Hypothalamus (tissue), 51 donors: ENCODE measurements around the gene QPCT.

Experiments
- DNase-seq, 51 donors: peaks; one replicate each; lab custom pipeline; 2025; lab: John Stamatoyannopoulos, UW

Gene QPCT

DNA sequence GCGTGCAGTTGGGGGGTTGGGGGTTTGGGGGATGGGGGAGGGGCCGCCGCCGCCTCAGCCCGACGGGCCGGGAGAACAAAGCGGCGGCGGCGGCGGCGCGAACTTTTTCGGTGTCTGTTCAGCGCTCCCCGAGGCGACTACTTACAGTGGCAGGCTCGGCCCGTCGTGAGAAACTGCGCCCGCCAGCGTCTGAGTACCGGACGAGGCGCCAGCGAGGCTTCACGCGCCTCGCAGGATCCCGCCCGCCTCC, 20.0 kb upstream of the QPCT start:
- DNase-seq: peak in 11 of 51 donors; percentile 37 to 84 (median 70)

DNA sequence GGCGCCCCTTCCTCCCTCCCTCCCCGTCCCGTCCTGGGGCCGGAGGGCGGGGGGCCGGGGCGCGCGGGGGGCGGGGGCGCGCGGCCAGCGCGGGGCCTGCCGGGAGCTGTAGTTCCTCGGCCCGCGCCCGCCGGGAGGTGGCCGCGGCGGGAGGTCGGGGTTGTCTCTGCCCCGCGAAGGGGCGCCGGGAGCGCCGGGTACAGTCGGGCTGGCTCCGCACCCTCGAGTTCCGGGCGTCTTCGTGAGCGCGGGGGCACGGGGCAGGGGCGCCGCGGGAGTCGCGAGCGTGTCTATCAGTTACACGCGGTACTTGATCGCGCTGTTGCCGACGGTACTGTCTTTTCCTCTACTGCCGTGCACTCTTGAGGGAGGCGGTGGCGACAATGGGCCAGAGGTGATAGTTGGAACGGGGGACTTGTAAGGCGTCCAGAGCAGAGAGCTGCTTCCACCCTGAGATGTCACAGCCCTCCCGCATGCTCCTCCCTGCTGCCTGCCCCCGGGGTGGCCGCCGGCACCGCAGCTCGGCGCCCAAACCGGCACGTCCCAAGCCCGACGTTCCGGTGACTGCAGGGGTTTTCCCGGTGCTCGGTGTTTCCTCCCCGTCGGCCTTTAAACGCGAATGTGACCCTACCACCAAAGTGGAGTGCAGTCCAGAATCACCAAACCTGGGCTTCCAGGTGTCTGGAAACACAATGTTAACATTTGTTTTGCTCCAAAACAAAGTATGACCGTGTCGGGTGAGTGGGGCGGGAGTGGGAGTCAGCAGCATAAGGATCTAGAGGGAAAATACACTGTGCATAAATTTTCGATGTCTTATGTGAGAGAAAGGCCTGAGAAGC, 19.4 kb upstream of the QPCT start, which contains the start of gene PRKD3:
TSS of gene PRKD3 (minus strand) at position 48 of the 839 bp plus-strand sequence. CDS start 8,309 bp downstream, outside the sequence.
- DNase-seq: peak in 43 of 51 donors; percentile 10 to 83 (median 56)

DNA sequence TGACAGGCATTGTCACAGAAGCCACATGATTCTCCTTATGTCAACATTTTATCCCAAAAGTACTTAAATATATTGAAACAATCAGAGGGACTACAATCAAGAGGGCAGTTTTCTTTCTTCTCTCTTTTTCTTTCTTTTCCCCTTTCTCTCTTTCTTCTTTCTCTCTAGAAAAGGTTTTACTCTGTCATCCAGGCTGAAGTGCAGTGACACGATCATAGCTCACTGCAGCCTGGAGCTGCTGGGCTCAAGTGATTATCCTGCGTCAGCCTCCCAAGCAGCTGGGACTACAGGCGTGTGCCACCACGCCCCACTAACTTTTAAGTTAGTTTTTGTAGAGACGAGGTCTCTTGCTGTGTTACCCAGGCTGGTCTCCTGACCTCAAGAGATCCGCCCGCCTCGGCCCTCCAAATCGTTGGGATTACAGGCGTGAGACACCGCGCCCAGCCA, 18.8 kb upstream of the QPCT start:
- no peak for DNase-seq

DNA sequence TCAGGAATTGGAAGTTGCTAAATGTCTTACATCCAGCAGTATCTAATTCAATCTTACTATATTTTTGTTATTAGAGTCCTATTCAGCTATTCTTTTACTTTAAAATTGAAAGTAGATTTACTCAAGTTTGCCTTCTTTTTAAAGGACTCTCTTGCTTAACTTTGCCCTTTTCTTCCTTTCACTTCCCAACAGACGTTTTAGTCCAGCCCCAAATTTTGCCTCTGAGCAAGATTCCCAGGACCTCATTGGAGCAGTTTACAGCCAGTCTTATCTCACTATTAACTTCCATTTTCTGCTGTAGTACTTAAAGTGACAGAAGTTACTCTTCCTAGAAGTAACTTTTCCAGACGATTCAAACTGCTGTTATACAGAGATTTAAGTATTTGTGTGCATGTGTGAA, 18.1 kb upstream of the QPCT start:
- DNase-seq: peak in 2 of 51 donors; percentile 15 to 17

DNA sequence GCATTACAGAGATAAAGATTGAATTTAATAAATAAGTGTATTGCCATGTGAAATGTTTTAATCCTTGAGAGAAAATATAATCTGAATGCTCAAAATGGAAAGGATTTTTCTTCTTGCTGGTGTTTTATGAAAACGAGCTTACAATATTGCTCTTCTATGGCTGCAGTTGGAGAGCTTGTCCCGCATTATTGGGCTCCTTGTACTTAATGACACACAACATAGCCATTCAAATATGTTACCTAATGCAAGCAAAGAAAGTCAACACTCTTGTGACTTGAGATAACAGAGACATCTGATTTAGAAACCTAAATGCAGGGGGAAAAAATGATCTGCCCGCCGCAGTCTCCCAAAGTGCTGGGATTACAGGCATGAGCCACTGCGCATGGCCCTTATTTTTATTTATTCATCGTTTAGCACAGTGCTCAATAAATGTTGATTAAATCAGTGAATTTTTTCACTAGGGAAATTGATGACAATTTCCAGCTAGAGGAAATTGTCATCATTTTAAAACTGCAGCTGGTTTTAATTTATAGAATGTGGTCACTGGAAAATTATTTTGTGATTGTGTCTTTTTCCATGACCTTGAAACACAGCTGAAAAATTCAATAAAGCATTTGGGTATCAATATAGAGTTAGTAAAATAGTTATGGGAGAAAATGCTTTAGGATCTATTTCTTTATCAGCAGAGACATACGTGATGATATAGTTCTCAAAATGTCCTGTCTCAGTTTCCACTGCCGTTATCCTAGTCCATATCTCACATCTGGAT, 17.4 kb upstream of the QPCT start:
- DNase-seq: no peak

DNA sequence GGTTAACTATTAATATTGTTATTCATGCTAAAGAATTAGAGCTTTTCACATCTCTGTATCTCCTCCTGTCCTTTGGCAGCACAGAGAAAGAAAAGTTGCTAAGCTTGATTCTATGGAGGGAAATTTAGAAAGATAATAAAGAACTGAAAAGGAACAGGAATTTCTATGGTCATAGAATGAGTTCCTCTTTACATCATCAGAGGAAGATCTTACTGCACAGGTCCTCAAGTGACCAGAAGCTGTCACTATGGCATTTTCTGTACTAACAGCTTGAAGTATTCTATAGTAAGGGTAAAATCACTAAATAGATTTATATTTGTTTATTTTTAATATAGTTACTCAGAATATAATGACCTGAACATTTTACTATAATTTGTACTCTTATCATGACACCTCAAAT, 13.7 kb upstream of the QPCT start:
- DNase-seq: no peak

DNA sequence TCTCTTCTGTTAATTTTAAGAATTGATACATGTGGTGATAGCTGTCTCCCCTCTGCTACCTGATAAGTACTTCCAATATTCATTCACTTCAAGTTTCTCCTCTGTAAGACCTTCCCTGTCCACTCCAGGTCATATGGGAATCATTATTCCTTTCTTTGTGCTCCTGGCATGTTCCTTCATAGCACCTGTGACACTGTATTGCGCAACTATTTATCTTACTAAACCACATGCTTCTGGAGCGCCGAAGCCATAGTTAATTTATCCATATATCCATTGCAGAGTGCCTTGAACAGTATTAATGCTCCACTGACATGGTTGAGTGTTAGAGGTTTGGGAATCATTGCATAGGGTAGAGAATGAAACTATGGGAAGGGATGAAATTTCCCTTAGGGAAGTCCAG, 11.9 kb upstream of the QPCT start:
- DNase-seq: no peak

DNA sequence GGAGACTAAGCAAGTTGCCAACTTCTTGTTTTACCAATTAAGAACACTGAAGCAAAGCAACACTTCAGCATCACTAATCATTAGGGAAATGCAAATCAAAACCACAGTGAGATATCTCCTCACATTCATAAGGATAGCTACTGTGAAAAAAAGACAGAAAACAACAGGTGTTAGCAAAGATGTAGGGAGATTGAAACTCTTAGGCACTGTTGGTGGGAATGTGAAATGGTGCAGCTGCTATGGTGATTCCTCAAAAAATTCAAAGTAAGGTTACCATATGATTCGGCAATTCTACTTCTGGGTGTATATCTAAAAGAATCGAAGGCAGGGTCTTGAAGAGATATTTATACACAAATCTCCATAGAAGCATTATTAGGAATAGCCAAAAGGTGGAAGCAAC, 11.2 kb upstream of the QPCT start:
- no peak for DNase-seq

DNA sequence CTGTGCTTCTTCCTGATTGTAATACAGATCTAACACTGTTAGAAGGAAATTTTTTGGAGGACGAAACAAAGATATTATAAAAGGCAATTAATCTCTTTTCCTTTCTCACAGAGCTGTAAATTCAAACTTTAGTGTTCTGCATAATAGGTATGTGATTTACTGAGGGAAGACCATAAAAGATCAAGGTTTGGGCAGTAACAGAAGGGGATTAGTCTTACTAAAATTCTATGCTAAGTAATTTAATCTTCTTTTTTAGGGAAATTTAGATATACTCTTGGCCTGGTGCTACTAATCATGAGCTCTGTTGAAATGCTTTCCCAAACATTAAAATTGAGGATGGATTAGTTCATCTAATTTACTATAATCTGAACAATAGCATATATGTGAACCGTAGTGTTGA, 8.8 kb upstream of the QPCT start:
- DNase-seq: no peak

DNA sequence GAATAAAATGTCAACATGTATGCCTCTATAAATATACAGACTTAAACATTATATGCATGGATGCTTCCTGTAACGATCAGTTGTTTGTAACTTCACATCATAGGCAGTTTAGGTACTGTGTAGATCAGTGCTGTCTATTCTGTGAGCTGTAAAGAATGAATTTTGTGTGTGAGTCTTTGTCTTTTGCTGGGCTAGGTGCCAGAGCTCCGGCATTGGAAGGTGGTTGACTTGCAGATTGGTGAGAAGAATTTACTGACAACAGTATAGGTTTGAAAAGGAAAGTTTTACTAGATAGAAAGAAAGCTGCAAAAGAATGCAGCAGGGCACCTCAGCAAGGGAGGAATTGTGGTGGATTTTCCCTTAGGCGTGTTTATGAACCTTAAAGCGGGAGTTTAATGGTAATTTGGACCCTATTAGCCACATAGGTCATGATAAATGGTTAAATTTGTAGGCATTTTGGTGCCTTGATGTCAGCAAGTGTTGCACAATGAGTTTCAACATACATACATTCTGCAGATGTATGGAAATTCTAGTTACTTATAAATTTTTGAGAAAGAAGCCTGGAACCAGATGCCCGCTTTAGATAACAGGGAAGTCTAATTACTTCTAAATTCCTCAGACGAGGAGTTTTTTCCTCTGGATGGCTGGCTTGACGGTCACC, 6.7 kb upstream of the QPCT start:
- no peak for DNase-seq

DNA sequence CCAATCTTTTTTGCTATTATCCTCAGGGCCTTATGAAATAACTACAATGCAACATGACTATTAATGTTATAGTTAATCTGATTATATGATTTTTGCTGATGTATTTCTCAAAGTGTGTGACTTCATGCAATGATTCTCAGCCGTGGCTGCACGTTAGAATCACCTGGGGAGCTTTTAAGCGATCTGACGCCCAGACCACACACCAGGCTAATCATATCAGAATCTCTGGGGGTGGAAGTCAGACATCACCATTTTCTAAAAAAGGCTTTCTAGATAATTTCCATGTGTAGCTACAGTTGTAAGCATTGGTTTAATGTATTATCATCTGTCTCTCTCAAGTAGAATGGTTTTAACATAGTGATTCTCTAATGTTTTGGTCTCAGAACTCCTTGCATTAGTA, 5.5 kb upstream of the QPCT start:
- DNase-seq: no peak

DNA sequence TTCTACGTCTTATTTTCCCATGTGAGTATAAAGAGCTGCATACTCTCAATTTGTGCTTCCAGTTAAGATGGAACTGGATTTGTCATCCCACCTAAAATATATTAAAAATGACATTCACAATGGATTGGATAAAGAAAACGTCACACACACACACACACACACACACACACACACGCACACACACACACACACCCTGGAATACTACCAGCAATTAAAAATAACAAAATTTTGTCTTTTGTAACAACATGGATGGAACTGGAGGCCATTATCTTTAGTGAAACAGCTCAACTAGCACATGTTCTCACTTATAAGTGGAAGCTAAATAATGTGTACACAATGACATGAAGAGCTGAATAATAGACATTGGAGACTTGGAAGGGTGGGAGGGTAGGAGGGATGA, 3.8 kb upstream of the QPCT start:
- no peak for DNase-seq

DNA sequence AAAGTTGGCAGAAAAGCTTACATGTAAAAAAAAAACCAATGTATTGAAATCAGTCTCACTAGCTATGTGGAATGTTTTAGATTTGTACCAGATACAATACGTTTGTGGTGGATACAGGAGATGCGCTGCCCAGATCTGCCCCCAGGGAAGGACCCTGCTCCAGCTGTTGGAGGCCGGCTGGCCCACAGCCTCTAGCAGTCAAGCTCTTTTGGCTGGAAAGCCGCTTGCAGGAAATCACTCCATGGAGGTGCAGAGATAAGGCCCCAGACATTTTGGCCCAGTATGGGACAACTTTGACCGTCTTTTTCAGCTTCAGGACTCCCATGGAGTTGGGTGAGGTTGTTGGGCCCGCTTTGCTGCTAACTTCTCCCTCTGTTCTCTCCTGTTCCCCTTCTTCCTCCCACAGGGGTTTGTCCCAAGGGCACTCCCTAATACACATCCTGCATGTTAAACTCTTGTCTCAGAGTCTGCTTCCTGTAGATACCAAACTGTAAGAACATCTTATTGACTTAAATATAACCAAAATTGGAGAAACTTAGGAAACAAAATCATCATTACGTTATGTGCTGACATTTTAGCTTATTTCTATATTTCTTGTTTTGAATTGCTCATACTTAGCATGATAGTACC, 1.7 kb upstream of the QPCT start:
- no peak for DNase-seq

DNA sequence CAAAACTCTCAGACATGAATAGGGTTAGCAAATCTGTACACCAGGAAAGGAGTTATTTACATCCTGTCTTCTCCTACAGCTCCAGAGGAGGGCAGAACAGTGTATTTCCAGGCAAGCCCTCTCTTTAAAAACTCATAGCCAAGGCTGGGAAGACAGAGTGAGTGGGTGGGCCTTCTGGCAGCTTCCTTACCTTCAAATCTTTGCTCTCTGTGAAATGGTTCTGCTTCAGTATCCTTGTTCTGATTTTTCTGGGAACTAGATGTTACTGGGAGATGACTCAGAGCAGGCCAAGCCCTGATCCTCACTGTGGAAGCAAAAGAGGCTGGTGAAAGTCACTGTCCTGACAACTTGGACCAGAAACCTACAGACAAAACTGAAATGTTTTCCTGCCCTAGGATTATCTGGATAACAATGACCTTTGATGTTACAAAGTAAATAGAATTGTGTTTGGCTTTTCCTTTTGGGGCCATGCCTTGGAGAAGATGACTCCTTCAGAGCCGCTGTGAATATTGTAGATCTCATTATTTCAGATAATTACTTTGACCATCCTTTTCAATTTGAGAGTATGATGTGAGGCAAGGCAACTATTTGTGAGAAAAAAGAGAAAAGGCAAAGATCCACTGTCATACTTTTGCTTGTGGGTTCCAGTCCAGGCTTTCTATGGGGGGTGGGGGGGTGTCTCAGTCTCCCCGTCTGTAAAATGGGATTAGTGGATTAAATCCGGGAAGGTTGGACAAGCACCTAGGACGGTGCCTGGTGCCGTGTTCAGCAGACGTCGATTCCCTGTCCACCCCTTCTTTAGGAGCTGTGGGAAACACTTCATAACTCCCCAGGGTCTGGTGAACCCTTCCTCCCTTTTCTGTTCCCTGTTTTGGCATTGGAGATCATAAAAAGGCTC, 644 bp upstream of the QPCT start:
- DNase-seq: peak in 2 of 51 donors; percentile 4 to 35

DNA sequence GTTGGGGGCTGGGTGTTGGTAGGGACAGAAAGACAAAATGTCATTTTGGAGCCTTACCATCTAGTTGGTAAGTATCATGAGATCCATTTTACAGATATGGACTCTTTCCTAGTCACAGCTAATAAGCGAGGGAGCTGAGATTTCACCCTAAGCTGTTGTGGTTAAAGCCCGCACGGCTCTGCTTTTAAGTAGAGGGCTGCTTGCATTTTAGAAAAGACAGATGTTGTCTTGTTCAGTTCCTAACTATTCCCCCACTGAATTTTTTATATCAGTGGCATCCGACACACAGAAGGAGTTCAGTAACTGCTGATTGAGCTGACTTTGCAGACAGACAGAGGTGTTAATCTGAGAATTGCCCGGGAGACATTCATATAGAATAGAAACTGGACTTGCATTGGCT, 3.7 kb downstream of the QPCT start:
- no peak for DNase-seq

DNA sequence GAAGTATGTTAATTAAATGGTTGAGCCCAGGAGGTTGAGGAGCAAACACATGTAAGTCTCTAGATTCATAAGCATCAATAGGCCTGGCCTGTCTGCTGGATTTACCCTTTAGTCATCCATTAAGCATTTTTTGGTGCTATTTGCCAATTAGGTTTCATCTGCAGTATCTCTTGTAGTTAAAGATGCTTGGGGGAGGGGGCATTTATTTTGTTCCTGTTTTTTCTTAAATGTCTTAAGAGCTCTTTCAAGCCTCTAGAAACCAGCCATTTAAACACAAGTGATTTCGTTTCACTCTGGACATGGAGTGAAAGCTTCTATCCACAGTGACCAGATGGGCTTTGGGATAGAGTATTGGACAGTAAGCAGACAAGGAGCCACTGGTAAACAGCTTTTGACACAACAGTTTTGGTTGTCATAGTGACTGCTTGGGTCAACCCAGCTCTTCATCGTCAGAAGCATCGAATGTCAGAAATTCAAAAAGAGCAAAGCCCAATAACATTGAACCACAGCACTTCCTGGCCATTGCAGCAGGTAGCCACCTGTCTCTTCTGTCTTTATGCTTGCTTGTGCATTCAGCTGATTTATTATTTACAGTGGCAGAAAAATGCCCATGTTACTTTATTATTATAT, 4.9 kb downstream of the QPCT start:
- DNase-seq: peak in 1 of 51 donors; percentile 5

DNA sequence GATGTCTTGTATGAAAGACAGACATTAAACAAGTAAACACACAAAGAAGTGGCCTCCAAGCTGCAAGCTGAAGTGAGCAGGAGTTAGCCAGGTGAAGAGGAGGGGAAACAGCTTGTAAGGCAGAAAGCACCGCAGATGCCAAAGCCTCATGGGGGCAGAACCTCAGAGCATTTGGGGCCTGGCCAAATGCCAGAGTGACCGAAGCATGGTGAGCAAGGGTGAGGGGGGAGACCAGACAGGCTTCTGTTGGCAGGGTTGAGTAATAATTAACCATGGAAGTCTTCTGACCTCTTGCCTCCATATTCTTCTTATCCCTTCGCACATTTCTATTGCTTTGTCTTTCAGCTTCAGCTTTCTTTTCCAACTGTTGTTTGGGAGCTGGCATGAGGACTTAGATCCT, 5.6 kb downstream of the QPCT start:
- peak in 2 of 51 donors; percentile 6 to 10 for DNase-seq

DNA sequence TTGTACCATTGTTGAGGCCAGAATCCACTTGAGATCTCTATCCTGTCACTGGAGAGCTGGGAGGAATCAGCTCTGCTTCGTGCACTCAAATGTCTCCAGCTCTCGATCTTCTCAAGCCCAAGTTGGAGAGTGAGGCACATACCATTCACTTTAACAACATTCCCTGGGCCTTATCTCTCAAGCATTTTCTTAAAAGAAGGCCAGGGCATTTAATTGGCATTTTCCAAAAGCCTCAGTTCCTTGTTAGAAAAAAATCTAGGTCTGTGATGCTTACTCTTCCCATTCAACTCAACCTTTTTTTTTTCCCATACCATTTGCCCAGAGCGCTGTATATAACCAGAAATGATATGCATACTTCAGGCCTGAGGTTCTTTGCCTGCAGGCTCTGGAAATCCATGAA, 10.1 kb downstream of the QPCT start:
- DNase-seq: no peak

DNA sequence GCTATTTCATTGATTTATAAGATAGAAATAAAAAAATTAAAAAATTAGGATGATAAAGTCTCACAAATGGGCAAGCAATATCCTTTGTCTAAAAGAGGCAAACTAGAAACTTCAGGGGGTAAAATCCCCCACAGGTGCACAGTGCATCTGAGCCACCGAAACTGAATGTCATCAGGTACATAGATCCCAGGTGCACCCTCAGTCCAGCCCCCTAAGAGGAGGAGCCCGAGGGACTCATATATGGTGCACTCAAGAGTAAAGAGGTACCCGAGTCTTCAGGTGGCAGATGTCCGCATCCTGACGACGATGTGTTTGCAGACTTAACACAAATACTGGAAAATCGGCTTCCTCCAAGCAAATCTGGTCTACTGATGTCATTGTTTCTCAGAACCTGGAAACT, 11.3 kb downstream of the QPCT start:
- DNase-seq: no peak

DNA sequence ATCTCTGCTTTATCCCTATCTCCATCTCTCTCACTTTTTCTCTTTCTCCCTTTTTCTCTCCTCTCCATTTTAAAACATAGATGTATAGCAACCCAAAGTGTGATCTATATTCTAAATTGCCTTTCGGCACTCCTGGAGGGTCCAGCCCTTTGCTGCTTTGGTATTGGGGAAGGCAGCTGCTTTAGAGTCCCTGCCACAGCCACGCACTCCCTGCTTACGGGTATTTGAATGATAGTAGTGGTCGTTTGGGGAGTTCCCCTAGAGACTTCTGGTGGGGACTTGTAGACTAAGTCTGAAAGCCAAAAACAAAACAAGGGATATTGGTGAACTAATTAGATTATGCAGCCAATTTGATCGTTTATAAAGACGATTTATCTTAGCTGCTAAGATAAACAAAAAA, 11.9 kb downstream of the QPCT start:
- no peak for DNase-seq
